Panc1 (cell line): ENCODE measurements around the gene TRAPPC12.

Experiments
- POLR2AphosphoS5 ChIP-seq: IDR thresholded peaks from 2 replicates; pipeline ENCODE4 v1.6.1; 2012; ENCODE audit warnings: mild to moderate bottlenecking, low read depth, low read length, moderate library complexity
- SIN3A ChIP-seq: IDR thresholded peaks from 2 replicates; pipeline ENCODE4 v1.6.1; 2012; ENCODE audit warnings: low read depth, mild to moderate bottlenecking, low read length, moderate library complexity, borderline replicate concordance; ENCODE audit not compliant: insufficient read depth
- TCF7L2 ChIP-seq: IDR thresholded peaks from 2 replicates; pipeline ENCODE4 v1.6.1; 2011; ENCODE audit warnings: mild to moderate bottlenecking, low read depth, low read length, inconsistent platforms
- TF ChIP-seq, protein P1 (sequence below): fragments of 450-650 bp; IDR thresholded peaks from 2 replicates; pipeline ENCODE4 v1.5.1; 2017; ENCODE audit warnings: mild to moderate bottlenecking
- TF ChIP-seq, protein P2 (sequence below), 2 experiments: IDR thresholded peaks; 2 replicates each; pipeline ENCODE4 v1.6.1; 2011 to 2012; ENCODE audit warnings: low read depth in 2 of 2, control low read depth in 1 of 2, low read length in 1 of 2, mild to moderate bottlenecking in 1 of 2, moderate library complexity in 1 of 2; ENCODE audit not compliant: insufficient read depth in 1 of 2

DNA sequence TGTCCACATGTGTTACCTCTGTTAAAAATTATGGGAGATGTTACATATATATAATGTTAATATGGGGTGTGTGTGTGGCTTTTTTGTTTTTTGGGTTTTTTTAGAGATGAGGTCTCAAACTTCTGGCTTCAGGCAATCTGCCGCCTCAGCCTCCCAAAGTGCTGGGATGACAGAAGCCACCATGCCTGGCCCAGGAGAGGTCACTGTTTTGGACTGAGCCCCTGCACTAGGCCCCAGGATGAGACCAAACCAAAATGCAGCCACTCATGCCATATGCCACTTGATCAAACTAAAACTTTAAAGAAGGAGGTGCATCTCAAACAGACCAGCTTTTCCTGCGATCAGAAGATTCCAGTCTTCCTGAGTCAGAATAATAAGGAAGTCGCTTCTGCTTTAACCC, 137.3 kb downstream of the TRAPPC12 start:
- TF ChIP-seq, protein P1, sequence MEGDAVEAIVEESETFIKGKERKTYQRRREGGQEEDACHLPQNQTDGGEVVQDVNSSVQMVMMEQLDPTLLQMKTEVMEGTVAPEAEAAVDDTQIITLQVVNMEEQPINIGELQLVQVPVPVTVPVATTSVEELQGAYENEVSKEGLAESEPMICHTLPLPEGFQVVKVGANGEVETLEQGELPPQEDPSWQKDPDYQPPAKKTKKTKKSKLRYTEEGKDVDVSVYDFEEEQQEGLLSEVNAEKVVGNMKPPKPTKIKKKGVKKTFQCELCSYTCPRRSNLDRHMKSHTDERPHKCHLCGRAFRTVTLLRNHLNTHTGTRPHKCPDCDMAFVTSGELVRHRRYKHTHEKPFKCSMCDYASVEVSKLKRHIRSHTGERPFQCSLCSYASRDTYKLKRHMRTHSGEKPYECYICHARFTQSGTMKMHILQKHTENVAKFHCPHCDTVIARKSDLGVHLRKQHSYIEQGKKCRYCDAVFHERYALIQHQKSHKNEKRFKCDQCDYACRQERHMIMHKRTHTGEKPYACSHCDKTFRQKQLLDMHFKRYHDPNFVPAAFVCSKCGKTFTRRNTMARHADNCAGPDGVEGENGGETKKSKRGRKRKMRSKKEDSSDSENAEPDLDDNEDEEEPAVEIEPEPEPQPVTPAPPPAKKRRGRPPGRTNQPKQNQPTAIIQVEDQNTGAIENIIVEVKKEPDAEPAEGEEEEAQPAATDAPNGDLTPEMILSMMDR, result no peak
- TF ChIP-seq SIN3A, result no peak
- TF ChIP-seq, protein P2, sequence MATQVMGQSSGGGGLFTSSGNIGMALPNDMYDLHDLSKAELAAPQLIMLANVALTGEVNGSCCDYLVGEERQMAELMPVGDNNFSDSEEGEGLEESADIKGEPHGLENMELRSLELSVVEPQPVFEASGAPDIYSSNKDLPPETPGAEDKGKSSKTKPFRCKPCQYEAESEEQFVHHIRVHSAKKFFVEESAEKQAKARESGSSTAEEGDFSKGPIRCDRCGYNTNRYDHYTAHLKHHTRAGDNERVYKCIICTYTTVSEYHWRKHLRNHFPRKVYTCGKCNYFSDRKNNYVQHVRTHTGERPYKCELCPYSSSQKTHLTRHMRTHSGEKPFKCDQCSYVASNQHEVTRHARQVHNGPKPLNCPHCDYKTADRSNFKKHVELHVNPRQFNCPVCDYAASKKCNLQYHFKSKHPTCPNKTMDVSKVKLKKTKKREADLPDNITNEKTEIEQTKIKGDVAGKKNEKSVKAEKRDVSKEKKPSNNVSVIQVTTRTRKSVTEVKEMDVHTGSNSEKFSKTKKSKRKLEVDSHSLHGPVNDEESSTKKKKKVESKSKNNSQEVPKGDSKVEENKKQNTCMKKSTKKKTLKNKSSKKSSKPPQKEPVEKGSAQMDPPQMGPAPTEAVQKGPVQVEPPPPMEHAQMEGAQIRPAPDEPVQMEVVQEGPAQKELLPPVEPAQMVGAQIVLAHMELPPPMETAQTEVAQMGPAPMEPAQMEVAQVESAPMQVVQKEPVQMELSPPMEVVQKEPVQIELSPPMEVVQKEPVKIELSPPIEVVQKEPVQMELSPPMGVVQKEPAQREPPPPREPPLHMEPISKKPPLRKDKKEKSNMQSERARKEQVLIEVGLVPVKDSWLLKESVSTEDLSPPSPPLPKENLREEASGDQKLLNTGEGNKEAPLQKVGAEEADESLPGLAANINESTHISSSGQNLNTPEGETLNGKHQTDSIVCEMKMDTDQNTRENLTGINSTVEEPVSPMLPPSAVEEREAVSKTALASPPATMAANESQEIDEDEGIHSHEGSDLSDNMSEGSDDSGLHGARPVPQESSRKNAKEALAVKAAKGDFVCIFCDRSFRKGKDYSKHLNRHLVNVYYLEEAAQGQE (IDR thresholded peaks at IDR 0.05; ENCODE audit: insufficient read depth in 1 of 2, low read depth in 2 of 2, low read length in 1 of 2), result no peak
- no peak for TF ChIP-seq POLR2AphosphoS5
- TF ChIP-seq TCF7L2, result no peak
